Measurements from ENCODE around the gene LCN9.

Gene LCN9

GRCh38 chr9:135673941-135674340 lies 10.8 kb downstream of the LCN9 start:
- DNase-seq: no peak

DNA sequence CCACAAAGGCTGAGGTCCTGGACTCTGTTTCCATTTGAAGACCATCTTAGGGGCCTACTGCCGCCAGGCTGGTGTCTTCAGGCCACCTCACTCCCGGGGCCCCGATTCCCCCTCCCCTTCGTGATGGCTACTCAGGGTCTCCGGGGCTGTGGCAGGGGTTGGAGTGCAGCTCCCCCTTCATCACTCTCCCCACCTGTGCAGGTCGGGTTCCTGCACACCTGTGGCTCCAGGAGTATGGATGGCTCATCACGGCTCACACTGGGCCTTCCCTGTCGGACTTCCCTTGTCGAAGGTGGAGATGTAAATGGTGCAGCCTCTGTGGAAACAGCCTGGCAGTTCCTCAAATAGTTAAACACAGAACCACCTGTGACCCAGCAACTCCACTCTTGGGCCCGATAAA lies 11.9 kb downstream of the LCN9 start:
- no peak for DNase-seq

DNA sequence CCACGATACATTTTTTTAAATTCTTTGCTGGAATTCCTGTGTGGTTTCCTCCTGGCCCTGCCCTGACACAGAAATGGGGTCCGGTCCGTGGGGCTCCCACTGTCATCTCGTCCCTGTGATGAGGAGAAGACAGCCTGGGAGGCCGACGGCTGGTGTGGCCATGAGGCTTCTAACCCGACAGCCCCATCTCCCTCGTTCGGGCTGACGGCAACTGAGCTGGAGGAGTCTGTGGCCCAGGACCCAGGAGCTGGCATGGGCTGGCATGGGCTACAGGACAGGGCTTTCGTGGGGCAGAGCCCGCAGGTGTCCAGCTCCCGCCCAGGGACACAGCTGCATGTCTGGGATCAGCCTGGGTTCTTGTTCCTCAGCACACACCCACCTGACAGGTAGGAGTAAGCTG lies 13.8 kb downstream of the LCN9 start:
- no peak for DNase-seq

DNA sequence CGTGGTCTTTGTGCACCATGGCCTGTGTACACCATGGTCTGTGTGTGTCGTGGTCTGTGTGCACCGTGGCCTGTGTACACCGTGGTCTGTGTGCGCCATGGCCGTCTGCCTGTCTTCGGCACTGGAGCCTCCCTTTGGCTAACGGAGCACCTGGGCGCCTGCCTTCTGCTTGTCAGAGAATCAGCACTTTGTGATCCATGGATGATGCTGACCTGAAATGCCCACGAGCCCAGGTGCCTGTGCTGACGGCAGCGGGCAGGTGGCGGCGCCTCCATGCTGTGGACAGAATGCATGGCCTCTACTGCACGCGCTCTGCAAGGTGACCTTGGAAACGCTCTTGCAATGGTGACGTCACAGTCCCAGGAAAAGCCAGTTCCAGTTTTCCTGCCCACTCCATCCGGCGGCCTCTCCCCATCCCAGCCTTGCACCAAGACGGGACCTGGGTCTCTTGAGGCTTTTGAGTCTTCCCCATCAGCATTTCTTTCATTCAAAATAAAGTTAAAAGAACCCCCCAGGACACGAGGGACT lies 14.6 kb downstream of the LCN9 start:
- DNase-seq: no peak

GRCh38 chr9:135678236-135679017 lies 15.3 kb downstream of the LCN9 start:
- DNase-seq: no peak

- no peak for DNase-seq
Observed at GRCh38 chr9:135680056-135680455, 16.9 kb downstream of the LCN9 start.

- no peak for DNase-seq
Observed at GRCh38 chr9:135681161-135681560, 18.1 kb downstream of the LCN9 start.

DNA sequence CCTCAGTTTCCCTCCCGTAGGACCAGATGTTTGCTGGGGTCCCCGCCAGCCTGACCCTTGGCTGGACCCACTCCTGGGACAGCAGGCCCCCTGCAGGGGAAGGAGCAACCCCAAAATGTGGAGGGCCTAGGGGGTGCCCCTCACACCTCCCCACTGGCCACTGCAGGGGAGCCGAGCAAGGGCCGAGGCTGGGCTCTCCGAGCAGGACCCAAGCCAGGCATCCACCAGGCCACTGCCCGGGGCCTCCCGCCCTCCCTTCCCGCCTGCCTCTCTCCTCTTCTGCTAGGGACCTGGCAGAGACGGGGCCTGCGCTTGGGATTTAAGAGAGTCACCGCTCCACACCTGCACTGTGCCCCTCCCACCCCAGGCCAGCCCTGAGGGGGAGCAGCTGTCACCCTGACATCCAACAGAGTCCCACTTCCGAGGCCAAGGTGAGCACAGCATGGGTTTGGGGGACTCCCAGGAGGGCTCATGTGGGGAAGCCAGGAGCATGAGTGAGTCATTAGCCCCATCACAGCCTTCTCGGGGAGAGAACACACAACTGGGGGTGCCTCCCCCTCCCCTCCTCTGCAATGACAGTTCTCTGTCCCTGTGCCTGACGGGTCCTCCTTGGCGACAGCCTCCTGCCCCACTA lies 20.4 kb downstream of the LCN9 start:
- no peak for DNase-seq

- no peak for DNase-seq
Observed at GRCh38 chr9:135684691-135685090, 21.6 kb downstream of the LCN9 start.

DNA sequence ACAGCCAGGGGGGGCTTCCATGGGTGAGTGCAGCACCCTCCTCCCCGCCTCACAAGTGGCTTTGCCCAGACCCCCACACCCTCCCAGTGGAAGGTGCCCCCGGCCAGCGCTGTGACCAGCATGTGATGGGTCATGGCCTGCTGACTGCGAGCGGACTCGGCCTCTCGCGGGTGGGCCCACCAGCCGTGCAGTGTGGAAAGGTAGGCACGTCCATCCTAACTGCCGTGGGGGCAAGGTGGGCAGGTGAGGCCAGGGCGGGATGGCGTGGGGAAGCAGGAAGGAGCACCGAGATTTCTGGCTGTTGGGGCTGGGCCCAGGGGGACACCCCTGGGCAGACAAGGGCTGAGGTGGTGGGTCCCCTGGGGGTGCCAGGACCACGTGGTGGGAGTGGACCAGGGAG lies 24.1 kb downstream of the LCN9 start:
- DNase-seq: no peak

DNA sequence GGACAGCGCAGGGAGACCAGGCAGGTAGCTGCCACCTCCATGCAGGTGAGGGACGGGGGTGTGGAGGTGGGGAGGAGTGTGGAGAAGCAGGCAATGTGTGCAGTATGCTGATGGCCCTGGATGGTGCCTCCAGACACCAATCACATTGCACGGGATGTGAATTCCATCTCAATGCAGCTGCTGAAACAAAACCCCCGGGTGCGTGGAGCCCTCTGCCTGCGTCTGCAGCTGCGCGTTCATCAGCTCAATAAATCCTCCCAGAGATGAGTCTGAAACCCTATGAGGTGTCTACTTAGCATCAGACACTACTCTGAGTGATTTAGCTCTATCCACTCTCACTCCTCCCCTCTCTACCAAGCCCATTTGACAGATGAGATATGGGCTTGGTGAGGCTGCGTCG lies 25.9 kb downstream of the LCN9 start:
- no peak for DNase-seq

GRCh38 chr9:135690836-135691570 lies 27.9 kb downstream of the LCN9 start:
- DNase-seq: no peak

- no peak for DNase-seq
Observed at GRCh38 chr9:135692410-135692809, 29.3 kb downstream of the LCN9 start.

DNA sequence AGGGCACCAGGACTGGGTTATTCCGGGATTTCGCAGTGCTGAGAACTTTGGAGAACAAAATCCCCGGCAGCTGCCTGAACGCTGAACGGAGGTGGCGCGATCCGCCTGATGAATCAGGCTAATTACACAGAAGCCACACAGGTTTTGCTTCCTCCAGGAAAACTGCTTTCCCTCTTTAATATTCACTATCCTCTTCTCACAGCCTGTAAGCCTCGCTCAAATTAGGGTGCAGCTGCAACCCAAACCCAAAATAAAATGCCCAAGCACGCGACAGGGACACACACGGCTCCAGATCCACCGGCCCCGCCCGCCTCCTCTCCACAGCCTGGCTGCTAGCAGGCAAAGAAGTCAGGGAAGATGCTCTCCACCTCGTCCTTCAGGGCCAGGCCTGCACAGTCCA lies 30.2 kb downstream of the LCN9 start:
- no peak for DNase-seq

- DNase-seq: no peak
Observed at GRCh38 chr9:135693771-135694170, 30.7 kb downstream of the LCN9 start.

DNA sequence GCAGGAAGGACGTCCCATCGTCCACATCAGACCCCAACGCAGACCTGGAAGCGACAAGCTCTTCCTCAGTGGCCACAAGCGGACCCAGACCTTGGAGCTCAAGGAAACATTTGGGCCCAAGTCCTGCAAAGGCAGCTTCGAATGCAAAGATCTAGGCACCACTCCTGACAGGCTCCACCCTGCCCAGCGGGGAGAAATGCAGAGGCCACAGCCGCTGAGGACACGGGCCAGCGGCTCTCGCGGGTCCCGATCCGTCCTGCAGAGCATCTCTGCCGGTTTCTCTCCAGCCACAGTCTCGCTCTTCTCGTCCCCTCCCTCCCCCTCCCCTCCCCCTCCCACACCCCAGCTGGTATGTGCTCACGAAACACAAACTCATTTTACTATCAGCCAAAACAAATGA lies 31.3 kb downstream of the LCN9 start:
- no peak for DNase-seq

DNA sequence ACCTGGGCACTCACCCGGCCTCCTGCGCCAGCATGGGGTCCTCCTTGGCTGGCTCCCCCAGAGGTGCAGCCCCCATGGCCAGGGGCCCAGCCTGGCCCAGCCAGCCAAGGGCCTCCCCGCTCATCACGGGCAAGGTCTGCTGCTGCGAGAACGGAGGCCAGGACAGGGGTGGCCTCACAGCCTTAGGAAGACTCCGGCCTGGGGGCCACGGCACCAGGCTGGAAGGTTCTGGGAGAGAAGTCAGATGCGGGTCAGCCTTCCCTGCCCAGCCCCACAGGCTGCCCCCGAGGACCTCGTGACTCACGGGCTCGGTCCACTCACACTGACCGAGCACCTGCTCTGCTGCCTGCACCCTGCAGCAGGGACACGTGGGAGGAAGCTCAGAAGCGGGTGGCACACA lies 31.9 kb downstream of the LCN9 start:
- no peak for DNase-seq

DNA sequence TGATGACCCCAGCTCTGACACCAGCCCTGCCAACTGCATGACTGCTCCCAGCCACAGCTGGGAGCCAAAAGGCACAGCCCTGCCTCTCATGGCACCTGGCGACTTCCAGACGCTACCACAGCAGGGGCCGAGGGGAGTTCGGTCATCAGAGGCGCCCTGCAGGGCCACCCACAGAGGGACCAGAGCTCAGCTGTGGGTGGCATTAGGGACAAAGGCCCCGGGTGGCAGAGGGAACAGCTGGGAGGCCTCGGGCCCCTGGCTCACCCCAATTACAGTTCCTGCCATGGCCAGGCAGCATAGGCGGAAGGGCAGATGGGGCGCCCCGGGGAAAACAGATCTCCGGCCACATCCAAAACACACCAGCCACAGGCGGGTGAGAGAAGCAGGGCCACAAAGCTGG lies 32.5 kb downstream of the LCN9 start:
- no peak for DNase-seq

DNA sequence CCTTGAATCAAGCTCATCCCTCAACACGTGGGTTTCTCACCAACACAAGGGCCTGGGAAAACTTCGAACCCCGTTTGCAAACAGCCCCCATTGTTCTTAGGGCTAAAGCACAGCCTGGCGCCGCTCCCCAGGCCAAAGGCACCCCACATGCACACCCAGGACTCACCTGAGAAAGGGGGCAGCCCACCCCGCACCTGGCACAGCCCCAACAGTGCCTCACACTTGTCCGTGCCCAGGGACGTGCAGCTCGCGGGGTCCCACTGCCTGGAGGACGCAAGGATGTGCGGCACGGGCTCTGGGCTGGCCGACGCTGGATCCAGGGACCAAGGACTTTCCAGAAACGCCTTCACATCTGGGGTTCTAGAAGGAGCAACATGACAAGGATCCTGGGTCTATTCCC lies 33.3 kb downstream of the LCN9 start:
- no peak for DNase-seq

- DNase-seq: no peak
Observed at GRCh38 chr9:135697226-135697625, 34.1 kb downstream of the LCN9 start.

DNA sequence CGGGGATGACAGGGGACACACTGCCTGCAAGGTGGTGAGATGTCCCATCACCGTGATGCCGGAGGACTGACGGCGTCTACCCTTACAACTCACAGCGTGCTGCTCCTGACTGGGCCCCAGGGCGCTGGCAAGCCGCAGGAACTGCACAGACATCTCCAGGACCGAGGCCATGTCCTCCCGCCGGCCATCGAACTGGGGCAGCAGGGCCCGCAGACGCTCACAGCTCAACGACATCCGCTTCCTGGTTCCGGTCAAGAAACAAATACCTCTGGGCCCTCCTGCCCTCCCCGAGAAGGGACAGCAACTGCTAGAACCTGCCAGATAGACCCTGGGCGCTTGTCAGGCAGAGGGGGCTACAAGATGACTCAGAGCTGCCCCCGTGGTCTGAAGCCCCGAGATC lies 35.1 kb downstream of the LCN9 start:
- DNase-seq: no peak

- no peak for DNase-seq
Observed at GRCh38 chr9:135698767-135699166, 35.7 kb downstream of the LCN9 start.

GRCh38 chr9:135699440-135699839 lies 36.3 kb downstream of the LCN9 start, which contains the start of gene SOHLH1:
TSS of gene SOHLH1 (minus strand) at chr9:135699481. CDS start at chr9:135699467, 14 bp downstream.
- DNase-seq: no peak

GRCh38 chr9:135700525-135700924 lies 37.4 kb downstream of the LCN9 start:
- no peak for DNase-seq

Data from inflammatory macrophage (primary cell).